Neutrophil (primary cell): ENCODE results near the gene KEL.

Experiments used
- H3K27ac ChIP-seq: fragments of 200-600 bp; sonication (generic); 2 replicates; pipeline ENCODE4 v1.5.1; 2016; ENCODE audit warnings: mild to moderate bottlenecking, moderate library complexity
- H3K27me3 ChIP-seq: fragments of 200-600 bp; sonication (generic); 2 replicates; pipeline ENCODE4 v1.6.0; 2016; ENCODE audit warnings: mild to moderate bottlenecking
- H3K36me3 ChIP-seq: fragments of 200-600 bp; sonication (generic); 2 replicates; pipeline ENCODE4 v1.5.1; 2017
- H3K4me1 ChIP-seq, 2 experiments: fragments of 200-600 bp in 1 of 2; sonication (generic) in 1 of 2; 1 replicate in 1 of 2; 2 replicates in 1 of 2; pipeline versions ENCODE4 v1.5.1 to v1.6.1; 2013 to 2016; ENCODE audit warnings: low read depth in 1 of 2, low read length in 1 of 2, mild to moderate bottlenecking in 1 of 2, moderate library complexity in 1 of 2; ENCODE audit not compliant: control insufficient read depth in 1 of 2, insufficient read depth in 1 of 2
- H3K4me3 ChIP-seq, 2 experiments: fragments of 200-600 bp in 1 of 2; sonication (generic) in 1 of 2; 1 replicate in 1 of 2; 2 replicates in 1 of 2; pipeline ENCODE4 v1.5.1; 2013 to 2016; ENCODE audit warnings: low read depth in 1 of 2, low read length in 1 of 2, mild to moderate bottlenecking in 1 of 2, moderate library complexity in 1 of 2
- H3K9me3 ChIP-seq: fragments of 200-600 bp; sonication (generic); 2 replicates; pipeline ENCODE4 v1.5.1; 2016
- TF ChIP-seq, protein P1 (sequence below): fragments of 200-600 bp; sonication (generic); IDR thresholded peaks from 2 replicates; pipeline ENCODE4 v1.5.1; 2016; ENCODE audit warnings: antibody characterized with exemption

The KEL gene

DNA sequence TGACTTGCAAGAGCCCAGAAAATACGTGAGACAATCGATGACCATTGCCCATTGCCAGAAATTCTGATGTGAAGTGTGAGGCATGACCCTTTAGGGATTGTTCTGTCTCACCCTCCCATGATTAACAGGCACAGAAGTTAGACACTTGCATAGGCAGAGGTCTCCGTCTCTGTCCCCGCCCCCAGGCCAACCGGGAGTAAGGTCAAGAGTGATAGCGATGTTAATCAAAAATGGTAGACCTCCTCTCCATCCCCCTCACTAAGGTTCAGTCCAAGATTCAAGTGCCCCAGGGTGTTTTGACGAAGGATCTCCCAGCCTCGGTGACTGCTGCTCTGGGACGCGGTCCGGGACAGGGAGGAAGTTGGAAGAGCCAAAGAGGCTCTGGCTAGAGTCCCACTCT, 53.9 kb downstream of the KEL start:
- Histone ChIP-seq H3K4me1 (peaks cover 7 to 23% of the 10 kb centered on the region in 2 experiments), H3K36me3 (no peaks in the 10 kb centered on the region), H3K27me3 (no peaks in the 10 kb centered on the region), H3K4me3 (no peak overlapping the region), H3K9me3 (no peaks in the 10 kb centered on the region), H3K27ac (no peak overlapping the region)
- TF ChIP-seq, protein P1, sequence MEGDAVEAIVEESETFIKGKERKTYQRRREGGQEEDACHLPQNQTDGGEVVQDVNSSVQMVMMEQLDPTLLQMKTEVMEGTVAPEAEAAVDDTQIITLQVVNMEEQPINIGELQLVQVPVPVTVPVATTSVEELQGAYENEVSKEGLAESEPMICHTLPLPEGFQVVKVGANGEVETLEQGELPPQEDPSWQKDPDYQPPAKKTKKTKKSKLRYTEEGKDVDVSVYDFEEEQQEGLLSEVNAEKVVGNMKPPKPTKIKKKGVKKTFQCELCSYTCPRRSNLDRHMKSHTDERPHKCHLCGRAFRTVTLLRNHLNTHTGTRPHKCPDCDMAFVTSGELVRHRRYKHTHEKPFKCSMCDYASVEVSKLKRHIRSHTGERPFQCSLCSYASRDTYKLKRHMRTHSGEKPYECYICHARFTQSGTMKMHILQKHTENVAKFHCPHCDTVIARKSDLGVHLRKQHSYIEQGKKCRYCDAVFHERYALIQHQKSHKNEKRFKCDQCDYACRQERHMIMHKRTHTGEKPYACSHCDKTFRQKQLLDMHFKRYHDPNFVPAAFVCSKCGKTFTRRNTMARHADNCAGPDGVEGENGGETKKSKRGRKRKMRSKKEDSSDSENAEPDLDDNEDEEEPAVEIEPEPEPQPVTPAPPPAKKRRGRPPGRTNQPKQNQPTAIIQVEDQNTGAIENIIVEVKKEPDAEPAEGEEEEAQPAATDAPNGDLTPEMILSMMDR: no peak

DNA sequence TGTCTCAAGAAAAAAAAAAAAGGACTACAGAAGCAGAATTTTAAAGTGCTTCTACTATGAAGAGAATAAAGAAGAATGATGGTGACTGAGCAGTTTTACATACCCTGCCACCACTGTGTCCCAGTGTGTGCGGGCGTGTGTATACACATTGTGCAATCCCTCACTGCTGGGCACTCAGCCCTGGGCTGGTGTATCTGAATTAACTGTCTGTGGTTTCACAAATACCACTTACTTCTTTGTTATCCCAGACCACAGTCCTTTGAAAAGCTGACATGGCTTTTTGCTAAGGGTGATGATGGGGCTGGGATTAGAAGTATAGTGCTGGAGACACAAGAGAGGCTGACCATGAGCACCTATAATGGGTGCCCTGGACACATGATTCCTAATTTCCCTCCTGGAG, 55.5 kb downstream of the KEL start:
- Histone ChIP-seq H3K27ac (no peak overlapping the region), H3K4me1 (peaks cover 7 to 23% of the 10 kb centered on the region in 2 experiments)
- TF ChIP-seq, protein P1: no peak

DNA sequence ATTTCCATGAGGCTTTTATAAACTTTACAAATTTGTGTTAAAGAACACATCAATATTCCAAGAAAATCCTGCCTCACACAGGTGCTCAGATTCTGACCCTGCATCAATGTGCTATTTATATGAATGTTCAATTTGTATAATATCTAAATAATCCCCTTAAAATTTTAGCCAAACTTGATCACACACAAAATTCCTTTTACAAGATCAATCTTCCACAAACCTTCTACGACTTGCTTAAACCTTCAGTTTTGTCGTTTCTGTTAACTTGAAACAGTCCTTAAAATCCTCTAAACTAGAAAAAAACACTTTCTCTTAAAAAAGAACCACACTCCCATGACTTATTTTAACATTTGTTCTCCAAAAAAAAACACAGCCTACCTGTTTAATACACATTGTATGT, 56.4 kb downstream of the KEL start:
- H3K36me3 ChIP-seq: no peaks in the 10 kb centered on the region
- no peaks in the 10 kb centered on the region for H3K9me3 ChIP-seq
- no peak overlapping the region for H3K27ac ChIP-seq
- H3K4me3 ChIP-seq: no peak overlapping the region
- TF ChIP-seq, protein P1: no peak
- peaks cover 7 to 22% of the 10 kb centered on the region in 2 experiments for H3K4me1 ChIP-seq
- no peaks in the 10 kb centered on the region for H3K27me3 ChIP-seq

More for the DNA sequence above, 55.5 kb downstream of the KEL start:
- Histone ChIP-seq H3K36me3 (no peaks in the 10 kb centered on the region), H3K27me3 (no peaks in the 10 kb centered on the region), H3K9me3 (no peaks in the 10 kb centered on the region), H3K4me3 (no peak overlapping the region)

DNA sequence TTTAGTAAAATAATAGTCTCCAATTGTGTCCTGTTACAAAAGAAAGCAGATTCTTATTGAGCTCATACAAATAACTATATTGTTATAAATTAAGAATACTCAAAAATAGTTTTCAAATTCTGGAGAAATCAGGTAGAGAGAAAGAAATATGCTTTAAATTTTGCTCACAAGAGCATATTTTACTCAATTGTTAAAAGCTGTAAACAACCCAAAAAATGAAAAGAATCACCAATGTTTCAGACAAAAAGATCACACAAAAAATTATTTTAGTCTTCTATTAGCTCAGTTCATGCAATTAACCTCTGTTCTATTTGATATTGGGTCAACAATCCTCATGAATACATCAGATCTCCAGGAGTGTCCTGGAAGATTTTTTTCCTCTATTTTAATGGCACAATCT, 58.0 kb downstream of the KEL start:
- Histone ChIP-seq H3K9me3 (no peaks in the 10 kb centered on the region), H3K36me3 (no peaks in the 10 kb centered on the region), H3K4me1 (peaks cover 0 to 6% of the 10 kb centered on the region in 2 experiments), H3K27ac (no peak overlapping the region), H3K27me3 (no peaks in the 10 kb centered on the region), H3K4me3 (no peak overlapping the region)
- TF ChIP-seq, protein P1: no peak

DNA sequence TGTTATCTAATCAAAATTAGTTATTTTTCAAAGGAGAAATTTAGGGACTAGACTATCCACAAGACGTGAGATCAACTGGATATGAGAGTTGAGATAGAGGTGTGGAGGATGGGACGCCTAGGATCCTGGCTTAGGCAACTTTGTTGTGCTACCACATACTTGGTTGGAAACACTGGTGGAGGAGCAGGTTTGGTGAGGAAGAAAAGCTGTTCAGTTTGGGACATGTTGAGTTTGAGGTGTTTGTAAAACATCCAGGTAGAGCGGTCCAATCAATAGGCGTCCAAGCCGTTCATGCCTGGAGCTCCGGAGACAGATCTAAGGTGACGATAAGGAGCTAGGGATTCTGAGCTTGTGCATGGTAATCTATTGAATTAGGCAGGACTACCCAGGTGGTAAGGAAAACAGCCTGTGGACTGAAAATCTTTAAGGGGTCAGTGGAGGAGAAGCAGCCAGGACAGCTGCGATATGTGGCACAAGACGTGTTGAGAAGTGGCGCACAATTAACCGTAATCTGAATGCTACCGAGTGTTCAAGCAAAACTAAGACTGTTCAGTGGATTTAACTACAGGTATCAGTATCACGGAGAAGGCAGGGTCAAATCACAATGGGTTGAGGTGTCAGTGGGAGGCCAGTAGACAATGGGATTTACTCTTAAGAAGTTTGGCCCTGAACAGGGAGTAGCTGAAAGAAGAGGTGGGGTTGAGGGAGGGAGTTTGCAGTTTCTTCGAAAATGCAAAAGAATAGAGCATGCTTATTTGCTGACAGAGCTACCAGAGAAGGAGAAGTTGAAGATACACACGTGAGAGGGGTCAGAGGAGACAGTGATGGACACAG, 60.5 kb downstream of the KEL start:
- TF ChIP-seq, protein P1: no peak
- Histone ChIP-seq H3K9me3 (no peaks in the 10 kb centered on the region), H3K27me3 (no peaks in the 10 kb centered on the region), H3K4me3 (no peak overlapping the region), H3K36me3 (no peaks in the 10 kb centered on the region), H3K4me1 (no peaks in the 10 kb centered on the region), H3K27ac (no peak overlapping the region)
